GM21360 (cell line): Measurements from ENCODE around the gene RAPSN.

ENCODE experiments used
- ATAC-seq: cut with Tn5 transposase; IDR thresholded peaks from one replicate; pipeline ENCODE4 v1.9.1; 2021; ENCODE audit warnings: mild to moderate bottlenecking, moderate library complexity; ENCODE audit not compliant: unreplicated experiment

RAPSN gene

DNA sequence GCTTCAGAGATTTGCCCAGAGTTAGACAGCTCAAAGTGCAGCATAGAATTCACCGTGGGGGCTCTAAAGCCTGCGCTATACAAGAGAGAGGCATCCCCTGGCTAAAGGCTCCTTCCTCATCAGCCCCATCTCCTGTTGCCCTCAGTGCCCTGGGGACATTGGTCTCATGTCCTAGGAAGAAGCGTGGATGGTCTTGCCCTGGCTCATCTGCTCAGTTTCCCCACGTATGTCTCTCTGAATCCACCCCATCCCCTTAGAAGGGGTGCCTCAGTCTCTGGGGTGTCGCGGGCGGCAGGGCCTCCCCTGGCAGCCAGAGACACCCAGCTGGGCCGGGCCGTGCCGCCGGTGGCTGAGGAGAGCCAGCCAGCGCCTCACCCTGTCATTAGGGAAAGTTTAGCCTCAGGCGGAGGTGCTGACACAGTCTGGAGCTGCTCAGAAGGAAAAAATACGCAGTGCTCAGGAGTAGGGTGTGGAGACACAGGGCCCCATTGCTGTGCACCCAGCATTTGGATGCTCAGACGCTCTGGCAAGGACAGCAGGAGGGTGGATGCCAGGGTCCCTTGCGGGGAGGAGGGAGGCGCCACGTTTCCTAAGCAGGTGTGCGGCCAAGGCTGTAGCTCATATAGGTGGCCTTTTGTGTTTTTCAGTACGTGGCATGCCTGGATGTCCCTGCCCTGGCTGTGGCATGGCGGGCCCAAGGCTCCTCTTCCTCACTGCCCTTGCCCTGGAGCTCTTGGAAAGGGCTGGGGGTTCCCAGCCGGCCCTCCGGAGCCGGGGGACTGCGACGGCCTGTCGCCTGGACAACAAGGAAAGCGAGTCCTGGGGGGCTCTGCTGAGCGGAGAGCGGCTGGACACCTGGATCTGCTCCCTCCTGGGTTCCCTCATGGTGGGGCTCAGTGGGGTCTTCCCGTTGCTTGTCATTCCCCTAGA lies 39.2 kb downstream of the RAPSN start:
- no peak for ATAC-seq

DNA sequence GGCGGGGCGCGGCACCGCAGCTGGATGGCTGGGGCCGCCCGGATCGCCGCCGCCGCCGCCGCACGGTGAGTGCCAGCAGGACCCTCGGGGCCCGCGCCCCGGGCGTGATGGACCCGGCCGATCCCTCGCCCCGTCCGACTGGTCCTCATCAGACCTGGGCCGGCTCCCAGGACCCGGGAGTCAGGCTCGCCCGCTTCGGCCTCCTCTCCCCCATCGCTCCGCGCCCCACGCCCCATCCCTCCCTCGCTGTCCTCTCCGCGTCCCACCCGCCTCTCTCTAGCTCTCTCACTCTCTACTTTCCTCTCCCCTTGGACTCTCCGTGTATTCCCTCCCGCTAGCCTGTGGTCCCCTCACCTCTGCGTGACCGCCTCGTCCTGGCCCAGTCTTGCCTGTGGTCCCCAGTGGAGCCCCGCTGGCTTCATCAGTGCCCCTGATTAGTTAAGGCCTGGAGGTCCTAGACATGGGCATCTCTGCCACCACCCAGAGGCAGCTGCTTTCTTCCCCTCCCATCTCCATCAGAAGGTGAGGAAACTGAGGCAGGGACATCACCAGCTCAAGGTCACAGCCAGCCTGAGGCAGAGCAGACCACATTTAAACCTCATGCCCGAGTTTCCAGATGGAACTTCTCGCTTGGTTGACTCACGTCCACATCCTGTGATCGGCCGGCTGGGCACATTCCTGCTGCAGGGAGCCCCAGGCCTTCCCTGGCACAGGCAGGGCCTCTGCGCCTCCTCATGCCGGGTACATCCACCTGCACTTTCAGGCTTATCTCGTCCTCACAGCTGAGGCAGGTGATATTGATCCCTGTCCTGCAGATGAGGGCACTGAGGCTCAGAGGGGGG lies 40.1 kb downstream of the RAPSN start:
- ATAC-seq = peak; percentile 13

- ATAC-seq = peak; percentile 75
Observed at GRCh38 chr11:47407746-47408590, 41.0 kb downstream of the RAPSN start, which contains the start of gene SLC39A13. Gene SLC39A13, plus strand, starts transcription at chr11:47408590. Its CDS starts 1,505 bp downstream, at chr11:47410095.

- ATAC-seq = no peak
Observed at GRCh38 chr11:47406896-47407745, 41.8 kb downstream of the RAPSN start.

DNA sequence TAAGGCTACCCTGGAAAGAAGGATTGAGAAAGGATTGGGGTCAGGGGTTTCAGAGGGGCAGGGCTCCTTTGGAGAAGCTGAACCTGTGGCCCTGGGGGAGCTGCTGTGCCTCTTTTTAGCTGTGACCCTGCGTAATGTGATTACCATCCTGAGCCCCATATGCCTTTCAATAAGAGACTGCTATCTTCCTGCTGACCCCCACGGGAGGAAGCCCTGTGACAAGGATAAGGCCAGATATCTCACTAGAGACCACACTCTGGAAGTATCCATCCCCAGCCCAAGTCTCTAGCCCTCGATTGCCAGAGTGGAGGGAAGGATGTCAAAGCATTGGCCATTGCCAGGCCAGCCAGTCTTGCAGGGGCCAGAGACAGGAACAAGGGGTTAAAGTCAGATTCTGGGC lies 45.4 kb downstream of the RAPSN start:
- ATAC-seq = no peak

DNA sequence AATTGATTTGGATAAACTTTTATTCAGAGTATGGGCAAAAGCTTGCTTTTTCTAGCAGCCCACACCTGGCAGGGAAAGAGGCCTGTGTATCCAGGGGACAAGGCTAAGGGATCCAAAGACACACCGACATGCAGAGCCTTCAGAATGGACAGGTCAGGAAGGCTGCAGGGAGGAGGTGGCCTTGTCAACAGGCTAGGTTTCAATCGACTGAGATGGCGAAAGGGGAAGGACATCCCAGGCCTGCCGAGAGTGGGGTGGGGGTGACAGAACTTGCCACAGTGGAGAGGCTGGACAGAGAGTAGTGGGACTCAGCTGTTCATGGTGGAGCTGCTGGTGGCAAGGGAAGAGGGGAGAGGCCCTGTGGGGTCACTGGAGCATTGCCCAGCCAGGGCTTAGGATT lies 45.8 kb downstream of the RAPSN start:
- no peak for ATAC-seq

DNA sequence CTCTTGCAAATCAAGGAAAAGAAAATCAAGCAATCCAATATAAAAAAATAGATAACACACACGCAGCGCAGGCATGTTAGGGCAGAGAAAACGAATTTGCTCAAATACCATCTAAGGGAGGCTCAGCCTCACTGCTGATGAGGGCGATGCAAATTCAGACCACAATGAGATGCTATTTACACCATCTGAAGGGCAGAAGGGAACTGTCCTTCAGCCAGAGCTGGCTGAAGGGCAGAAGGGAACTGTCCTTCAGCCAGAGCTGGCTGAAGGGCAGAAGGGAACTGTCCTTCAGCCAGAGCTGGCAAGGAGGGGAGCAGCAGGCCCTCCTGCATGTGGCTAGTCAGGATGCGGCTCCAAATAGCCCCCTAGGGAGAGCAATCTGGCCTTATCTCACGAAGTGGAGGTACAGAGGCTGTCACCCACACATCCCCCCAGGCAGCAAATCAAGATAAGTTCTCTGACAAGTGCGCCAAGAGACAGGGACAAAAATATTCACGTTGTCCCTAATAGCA lies 48.1 kb downstream of the RAPSN start:
- peak; percentile 61 for ATAC-seq

GRCh38 chr11:47399860-47400767 lies 48.8 kb downstream of the RAPSN start:
- ATAC-seq = peak; percentile 41

GRCh38 chr11:47398551-47398950 lies 50.4 kb downstream of the RAPSN start:
- ATAC-seq = no peak

DNA sequence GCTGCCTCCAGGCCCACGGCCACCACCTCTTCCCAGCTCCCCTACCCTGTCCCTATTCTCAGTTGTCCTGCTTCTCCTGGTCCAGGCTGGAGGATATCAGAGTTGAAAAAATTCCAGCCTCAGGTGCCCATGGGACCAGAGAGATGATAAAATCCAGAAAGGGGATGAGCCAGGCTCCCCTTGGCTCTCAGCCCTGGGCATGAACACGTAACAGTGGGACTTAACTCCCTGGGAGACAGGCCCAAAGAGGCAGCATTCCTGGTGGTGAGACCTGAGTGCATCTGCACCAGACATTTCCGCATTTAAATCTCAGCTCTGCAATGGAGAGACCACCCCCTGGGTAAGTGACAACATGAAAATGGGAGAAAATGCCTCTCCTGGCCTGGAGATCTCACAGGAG lies 50.9 kb downstream of the RAPSN start:
- ATAC-seq = no peak

GRCh38 chr11:47396049-47396320 lies 53.0 kb downstream of the RAPSN start:
- ATAC-seq = no peak

DNA sequence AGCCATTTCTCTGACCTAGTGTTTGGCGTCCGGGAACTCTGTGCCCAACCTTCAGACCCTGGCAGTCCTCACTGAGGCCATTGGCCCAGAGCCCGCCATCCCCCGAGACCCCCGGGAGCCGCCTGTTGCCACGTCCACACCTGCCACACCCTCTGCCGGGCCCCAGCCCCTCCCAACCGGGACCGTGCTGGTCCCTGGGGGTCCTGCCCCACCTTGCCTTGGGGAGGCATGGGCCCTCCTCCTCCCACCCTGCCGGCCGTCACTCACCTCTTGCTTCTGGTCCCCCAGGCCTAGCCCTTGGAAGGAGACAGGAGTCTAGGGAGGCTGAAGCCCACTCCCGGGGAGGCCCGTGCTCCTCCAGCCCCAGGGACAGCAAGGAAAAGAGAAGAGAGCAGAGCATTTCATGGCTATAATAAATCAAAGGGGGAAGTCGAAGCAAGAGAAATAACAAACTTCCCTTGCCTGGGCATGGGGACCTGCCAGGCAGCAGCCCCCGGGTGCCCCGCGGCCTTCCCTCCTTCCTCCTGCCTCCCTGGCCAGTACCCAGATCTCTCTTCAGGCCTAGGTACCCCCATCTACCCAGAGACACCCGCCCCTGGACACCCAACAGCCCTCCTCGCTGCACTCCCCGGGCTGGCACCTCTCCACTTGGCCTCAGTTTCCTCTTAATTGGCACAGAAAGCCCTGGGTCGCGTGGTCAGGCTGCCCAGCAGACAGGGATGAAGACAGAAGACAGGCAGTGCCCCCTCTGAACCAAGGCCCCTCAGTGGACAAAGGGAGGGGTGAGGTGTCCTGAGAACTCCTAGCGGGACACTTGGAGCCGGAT lies 53.5 kb downstream of the RAPSN start:
- no peak for ATAC-seq

DNA sequence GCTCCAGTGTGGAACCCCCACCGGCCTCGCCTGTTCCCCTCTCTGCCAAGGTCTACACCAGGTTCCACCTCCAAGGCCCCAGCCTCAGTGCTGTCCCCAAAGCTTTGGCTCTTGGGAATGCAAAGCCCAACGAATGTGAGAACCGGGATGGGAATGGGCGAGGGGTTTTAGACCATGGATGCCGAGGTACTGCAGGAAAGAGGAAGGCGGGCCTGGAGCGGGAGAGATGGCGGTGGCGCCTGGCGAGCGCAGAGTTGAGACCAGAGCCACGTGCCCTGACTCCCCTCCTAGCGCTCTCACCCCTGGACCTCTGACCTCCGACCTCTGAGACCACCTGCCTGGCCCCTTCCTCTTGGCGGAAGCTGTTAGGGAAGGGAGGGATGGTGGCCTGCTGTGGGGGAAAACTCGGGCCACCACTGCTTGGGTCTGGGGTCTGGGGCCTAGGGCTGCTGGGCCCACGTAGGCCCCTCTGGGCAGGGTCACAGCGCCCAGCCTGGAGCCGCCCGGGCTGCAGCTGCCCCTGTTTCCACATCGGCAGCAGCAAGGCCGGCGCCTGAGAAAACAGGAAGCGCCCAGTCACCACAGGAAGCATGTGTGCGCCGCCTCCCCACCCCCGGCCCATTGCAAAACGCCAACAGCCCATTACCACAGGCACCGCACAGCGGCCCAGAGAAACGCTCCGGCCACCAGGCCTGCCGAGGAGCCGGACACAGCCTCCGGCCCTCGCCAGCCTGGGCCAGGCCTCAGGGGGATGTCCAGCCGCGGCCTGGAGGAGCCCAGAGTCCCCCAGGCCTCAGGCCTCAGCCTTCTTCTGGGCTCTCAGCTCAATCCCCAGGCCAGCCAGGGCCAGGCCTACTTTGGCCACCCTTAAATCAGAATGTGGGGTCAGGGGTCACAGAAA lies 54.4 kb downstream of the RAPSN start:
- ATAC-seq = no peak

DNA sequence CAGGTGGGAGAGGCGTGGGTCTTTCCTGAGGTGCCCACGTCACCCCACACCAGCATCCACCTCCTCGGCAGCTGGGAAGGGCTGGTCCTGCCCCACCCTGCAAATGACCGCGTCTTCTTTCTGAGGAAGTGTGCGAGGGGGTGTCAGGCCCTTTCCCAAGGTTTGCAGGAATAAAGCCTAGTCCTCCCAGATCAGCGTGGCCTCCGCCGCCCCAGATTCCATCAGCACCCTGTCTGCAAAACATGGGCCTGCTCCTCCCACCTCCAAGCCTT lies 55.0 kb downstream of the RAPSN start:
- no peak for ATAC-seq

DNA sequence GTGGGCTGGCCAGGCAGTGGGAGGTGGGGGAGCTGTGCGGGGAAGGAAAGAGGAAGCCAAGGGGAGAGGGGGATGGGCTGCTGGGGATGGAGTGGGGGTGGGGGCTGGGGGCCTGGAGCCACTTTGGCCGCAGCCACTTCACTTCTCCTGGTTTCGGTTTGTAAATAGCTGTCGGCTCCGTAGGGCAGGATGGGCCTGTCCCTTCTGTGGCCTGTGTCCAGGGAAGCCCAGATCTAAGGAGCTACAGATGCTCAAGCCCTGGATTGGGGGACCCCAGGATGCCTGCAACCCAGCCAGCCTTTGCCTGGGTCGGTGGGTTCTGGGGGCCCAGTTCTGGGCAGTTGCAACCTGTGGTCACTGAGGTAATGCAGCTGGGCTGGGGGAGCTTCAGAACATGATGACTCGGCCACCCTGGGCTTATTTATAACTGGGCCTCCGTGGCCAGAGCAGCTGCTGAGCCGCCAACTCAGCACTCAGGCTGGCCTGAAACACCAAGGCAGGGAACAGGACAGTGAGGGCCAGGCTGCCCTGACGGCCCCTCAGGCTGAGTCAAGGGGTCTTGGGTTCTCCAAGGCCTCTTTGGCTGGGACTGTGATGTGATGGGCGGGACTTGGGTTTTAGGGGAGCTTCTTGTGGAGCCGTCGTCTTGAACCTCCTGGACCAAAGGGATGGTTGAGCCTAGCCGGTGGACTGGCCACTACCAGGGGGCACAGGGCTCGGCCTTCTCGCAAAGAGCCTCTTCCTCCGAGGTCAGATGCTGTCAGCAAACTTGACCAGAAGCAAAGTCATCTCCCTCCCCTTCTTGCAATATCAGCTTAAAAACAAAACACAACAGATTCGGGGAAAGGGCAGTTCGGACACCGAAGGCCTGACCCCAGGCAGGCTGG lies 55.5 kb downstream of the RAPSN start:
- no peak for ATAC-seq

DNA sequence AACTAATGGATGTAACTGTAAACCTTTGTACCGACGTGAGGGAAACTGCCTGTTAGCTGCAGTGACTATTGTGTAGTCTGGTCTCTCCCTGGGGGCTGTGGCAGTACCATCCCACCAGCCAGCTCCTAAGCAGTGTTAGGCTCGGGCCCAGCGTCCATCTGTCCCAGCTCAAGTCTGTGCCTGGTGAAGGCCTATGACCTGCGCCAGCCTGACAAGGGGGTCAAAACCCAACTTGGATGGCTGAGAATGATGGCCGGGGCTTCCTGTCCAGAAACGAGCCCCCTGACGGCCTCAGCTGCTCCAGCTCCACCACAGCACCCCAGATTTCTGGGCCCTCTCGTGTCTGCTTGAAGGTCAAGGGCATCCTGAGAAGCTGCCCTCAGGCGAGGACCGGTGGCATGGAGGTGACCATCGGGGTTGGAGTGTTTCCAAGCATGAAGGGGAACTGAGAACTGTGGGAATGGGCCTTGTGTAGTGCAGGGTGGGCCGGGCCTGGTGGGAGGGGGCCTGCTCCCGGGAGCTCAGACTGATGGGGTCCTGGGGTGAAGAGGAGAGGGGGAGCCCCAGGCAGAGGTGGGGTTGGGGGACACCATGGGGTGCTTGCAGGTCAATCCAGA lies 56.3 kb downstream of the RAPSN start:
- no peak for ATAC-seq
